ENCODE data around the gene RAB40C.

Gene RAB40C

DNA sequence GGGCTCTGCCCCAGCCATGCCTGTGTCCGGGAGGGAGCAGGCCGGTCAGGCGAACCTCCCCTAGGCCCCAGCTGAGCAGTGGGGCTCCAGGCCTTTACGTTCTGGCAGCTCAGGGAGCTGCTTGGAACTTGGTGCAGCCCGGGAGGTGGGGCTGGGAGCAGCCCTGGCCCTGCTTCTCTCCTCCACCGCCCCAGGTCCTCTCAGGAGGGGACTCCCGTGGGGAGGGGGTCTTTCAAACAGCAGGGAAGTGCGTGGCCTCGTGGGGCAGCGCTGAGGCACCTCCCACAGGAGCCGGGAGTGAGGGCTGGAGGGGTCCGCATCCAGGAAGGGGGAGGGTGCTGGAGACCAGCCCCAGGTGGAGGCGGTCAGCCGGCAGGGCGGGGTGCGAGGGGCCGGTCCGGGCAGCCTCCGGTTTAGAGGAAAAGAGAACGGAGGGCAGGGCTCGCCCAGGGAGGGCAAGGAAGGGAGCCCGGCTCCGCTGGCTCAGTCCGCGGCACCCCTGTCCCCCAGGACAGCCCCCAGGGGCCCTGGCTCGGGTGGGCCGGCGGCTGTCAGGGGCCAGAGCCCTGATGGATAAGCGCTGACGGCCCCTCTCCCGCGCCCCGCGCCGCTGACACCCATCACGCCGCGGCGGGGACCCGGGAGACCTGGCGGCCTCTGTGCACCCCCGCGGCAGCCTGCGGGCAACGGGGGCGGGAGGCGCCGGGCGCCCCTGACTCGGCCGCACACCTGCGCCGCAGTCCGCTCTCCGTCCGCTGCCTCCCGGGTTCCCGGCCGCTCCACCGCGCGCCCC is 30.3 kb upstream of the RAB40C start:
- no peak for DNase-seq

DNA sequence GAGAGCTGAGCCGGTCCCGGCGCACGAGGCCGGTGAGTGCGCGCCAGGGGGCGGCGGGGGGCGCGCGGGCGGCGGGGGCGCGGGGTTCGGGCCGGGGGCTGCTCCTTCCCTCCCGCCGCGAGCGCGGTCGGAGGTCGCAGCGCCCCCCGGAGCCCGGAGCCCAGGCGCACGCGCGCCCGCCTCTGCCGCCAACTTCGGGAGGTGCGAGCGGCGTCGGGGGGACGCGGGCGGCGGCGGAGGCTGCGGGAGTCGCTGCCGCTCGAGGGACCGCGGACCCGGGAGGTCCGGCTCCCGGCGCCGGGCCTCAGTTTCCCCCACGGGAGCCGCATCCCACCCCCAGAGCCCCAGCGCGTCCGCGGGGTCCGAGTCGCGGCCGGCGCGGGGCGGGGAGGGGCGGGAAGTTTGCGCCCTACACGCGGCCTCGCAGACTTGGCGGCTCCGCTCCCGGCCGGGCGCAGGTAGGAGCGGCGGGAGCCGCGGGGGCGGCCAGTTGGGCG is 29.6 kb upstream of the RAB40C start, which contains the start of gene PRR35:
PRR35 (plus strand) TSS at position 191 of the 497 bp plus-strand sequence. CDS start 2,901 bp downstream, outside the sequence.
- DNase-seq, result no peak

DNA sequence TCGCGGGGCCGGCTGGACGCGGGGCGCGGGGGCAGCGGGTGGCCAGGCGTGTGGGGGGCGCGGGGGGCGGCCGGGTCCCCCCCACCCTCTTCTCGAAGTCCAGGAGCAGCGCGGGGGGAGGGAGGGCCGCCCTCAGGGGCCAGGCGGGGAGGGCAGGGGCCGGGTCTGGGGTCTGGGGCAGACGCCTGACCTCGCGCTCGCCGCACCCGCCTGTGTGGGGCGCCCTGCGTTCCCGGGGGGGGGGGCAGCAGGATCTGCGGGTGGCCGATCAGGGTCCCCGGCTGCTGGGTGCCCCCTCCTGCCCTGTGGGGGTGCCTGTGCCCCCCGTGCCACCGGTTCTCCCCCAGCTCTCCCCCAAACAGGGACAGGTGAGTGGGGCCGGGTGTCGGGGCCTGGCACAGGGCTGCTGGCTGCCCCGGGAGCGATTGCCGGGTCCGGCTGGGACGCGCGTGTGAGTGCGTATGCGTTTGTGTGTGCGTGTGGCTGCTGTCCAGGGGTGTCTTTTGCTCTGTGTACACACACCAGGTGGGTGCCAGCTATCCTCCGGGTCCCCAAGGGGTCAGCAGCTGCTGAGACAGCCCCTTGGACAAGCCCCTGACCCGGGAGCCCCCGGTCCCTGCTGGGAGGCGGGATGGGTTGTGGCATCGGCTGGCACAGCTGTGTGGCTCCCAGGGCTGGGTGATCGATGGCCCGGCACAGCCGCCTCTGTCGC is 29.0 kb upstream of the RAB40C start:
- DNase-seq, result no peak

DNA sequence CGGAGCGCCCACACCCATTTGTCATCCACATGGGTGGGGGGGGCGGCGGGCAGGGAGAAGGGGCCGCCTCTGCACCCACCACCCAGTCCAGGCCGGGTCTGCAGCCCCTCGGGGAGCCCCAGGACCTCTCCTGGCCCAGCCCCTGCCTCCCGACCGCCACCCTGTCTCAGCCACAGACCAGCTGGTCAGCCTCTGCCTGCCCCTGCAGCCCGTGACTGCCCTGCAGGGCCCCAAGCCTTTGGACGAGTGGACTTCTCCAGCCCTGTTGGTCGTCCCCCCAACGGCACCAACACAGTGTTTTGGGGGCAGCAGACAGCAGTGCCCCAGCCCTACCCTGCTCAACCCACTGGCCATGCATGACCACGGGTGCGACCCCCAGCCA is 28.5 kb upstream of the RAB40C start:
- DNase-seq, result no peak

DNA sequence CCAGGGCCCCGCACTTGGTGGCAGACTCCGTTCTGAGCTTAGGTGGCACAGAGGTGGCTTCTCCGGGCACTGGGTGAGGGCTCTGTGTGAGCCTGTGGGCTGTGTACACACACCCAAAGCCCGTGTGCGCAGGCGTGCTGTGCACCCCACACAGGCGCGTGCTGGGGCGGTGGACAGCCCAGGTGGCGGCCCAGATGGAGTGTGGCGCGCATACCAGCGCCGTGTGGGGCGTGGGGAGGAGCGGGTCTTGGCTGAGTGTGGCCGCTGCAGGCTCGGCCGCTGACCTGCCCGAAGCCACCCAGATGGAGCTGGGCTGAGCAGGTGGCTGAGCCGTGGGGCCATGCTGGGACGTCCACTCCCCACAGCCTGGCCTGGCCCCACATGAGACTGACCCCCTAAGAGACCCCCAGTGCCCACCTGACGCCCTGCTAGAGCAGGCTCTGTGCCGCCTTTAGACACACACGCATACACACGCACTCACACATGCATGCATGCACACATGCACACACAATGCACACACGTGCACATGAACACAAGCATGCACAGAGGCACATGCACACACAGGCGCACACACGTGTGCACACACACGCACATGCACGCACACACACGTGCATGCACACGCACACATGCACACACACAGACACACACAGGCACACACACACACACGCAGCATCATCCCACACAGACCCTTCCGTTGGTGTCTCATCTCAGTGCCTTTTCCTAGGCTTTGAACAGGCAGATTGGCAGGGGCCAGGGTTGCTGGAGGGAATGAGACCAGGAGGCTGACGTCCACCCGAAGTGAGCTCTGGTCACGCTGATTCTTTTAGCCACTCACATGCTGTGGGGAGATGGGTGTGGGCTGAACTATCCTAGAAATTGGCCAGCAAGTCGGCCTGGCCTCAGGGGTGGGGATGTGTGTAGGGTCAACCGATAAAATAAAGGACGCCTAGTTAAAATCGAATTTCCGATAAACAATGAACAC is 27.6 kb upstream of the RAB40C start:
- DNase-seq, result no peak

DNA sequence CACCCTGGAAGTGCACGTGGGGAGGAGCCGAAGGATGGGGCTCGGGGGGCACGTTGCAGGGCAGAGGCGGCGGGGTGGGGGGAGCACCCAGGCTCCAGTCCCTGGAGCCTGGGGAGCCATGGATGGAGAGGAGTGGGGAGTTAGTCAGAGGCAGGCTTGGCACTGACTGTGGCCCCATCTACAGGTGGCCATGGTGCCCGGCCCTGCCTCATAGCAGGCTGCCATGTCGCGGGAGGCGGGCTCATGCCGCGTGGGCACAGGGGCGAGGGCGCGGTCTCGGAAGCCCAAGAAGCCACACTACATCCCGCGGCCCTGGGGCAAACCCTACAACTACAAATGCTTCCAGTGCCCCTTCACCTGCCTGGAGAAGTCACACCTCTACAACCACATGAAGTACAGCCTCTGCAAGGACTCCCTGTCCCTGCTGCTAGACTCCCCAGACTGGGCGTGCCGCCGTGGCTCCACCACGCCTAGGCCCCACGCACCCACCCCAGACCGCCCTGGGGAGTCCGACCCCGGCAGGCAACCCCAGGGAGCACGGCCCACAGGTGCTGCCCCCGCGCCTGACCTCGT is 26.7 kb upstream of the RAB40C start:
- DNase-seq, result no peak

DNA sequence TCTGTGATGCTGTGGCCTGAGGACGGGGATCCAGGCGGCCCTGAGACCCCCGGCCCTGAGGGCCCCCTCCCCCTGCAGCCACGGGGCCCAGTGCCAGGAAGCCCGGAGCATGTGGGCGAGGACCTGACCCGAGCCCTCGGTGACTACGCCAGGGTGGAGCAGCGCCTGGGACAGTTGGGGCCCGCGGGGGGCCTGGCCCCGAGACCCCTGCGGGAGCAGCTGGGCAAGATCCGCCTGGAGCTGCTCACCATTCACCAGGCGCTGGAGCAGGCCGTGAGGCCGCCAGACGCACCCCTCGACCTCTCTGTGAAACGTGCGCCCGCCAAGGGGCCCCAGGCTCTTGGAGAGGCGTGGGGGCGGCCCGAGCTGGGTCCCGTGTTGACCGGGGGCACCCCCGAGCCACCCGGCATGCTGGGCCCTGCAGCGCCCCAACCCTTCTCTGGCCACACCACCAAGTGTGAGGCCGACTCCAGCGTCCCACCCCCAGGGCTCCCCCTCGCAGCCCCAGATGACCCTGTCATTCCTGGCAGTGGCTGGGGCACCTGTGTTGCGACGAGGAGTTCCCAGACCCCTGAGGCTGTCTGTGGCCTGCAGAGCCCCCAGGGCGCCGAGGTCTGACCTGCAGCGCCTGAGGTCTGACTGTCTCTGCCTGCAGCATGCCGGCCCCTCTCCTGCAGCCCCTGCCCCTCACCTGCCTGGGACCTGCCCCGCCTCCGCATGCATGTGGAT is 25.0 kb upstream of the RAB40C start:
- no peak for DNase-seq

DNA sequence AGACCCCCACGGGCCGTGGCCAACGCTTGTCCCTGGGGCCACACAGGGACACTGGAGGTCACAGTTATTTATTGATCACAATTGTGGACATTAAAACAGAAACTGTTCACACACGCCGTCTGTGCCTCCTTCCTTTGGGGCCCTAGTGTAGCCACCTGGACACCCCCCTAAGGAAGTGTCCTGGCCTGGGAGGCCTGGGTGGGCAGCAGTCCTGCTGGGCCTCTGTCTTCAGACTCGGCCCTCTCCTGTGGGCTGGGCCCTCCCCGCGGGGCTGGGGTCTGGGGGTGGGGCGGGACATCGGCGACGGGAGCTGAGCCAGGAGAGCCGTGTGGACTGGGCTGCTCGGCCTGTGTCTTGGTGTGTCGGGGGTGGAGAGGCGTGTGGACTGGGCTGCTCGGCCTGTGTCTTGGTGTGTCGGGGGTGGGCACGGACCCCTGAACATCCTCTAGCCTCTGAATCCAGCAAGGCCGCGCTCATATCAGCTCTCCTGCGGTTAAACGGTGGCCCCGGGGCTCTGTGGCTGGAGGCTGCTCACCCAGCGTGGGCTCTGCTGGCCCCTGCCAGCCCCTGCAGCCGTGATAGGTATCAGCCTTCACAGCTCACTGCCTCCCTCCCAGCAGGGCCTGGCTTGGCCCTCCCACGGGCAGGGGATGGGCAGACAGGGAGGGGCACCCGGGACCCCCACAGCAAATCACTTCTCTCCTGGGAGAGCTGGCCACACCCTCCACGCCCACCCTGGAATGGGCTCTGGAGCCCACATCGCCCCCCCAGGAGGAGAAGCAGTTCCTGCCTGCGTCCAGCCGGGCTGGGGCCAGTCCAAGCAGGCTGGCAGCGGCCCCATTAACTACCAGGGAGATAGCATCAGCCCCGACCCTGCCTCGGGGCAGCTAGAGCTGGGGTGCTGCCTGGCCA is 24.2 kb upstream of the RAB40C start:
- no peak for DNase-seq

DNA sequence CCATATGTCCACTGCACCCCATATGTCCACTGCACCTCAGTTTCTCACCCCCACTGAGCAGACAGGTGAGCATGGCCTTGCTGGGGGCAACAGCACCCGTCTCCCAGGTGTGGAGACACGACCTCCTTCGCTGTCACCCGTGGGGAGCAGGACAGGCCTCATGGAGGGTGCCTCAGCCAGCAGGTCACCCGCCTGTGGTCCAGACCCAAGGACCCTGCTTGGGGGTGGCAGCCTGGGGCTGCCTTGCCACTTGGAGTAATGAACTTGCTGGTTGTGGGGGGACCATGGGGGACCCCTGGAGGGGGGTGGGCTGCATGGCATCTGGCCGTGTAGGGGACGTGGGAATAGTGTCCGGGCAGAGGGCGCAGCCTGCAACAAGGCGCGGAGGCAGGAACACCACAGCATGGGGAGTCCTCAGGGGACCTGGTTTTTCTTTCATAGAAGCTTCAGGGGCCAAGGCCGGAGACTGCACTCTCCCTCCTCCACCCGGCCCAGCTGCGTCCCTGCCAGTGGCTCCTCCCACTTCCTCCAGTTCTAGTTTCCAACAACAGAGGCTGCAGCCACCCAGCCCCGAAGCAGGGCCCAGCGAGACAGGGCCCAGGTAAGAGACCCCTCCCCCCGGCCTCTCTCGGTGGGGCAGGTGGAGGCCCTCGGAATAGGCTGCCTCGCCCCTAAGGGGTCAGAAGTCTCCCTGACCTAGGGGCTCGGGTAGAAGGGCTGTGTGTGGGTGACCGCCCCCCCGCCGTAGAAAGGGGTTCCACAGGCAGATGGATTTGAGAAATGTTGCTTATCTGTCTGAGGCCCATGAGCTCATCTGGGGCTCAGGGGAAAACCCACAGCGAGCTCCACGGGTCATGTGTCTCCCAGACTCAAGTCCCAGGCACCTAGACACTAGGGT is 23.1 kb upstream of the RAB40C start, which contains the start of gene NHLRC4:
NHLRC4 (plus strand) TSS at position 531 of the 898 bp plus-strand sequence. CDS start 1,043 bp downstream, outside the sequence.
- DNase-seq, result no peak

DNA sequence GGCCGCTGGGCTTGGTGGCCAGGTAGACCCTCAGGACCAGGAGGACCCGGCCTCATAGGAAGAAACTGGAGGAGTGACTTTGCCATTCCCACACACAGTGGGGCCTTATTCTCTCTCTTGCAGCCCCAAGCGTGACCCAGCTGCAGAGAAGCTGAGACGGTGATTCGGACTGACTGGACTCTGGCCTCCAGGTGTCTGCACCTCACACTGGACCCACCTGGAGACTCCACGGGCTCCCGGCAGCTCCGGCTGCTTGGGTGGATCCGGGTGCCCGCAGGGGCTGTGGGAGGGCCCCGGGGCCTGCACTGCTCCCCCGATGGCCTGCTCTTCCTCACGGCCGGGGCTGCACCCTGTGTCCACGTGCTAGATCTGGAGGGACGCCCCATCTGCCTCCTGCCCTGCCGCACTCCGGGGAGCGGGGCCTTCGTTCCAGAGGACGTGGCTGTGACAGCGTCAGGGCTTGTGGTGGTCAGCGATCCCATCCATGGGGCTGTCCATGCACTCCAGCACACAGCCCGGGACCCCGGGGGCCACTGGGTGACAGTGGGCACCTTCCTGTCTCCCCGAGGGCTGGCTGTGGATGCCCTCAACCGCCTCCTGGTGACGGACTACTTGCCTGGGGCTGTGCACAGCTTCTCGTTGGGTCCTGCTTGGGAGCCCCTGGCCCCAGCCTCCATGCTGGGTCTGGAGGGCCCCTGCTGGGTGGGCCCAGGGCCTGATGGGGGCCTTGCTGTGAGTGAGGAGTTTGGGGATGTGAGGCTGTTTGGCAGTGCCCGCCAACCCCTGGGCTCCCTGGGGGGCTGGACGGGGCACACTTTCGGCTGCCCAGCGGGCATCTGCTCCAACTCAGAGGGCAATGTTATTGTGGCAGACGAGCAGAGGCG is 22.3 kb upstream of the RAB40C start:
- DNase-seq, result no peak

DNA sequence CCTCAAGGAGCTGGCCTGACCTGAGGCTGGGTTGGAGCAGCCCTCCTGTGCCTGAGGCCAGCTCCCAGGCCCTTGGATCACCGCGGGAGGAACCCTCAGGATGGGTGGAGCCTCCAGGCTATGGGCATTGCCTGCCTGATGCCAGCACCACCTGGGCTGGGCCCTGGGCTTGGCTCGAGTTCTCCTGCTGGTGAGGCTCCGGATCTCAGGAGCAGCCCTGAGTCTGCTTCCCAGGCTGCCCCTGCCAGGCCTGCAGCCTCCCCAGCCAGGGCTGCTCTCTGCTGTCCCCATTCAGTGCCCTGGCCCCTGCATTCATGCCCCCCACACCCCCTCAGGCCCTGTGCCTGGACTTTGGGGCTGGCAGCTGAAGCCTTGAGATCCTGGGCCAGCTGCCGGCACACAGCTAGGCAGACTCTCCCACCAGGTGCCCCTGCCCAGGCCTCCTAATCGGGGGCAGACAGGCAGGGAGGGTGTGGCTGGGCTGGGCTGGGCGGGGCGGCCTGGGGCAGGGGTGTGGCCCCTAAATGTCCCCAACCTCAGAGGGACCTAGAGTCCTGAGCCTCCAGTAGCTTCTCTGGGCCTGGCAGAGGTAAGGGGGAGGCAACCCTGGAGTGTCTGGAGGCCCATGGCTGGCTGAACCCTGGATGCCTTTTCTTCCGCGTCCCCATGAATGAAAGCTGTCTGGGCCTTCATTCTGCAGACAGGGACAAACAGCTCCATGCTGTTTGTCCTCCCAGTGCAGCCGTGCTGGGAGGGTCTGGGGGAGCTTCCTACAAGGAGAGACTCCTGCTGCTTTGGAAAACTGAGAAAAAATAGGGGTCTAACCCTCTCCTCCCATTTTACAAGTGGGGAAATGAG is 21.2 kb upstream of the RAB40C start:
- no peak for DNase-seq

DNA sequence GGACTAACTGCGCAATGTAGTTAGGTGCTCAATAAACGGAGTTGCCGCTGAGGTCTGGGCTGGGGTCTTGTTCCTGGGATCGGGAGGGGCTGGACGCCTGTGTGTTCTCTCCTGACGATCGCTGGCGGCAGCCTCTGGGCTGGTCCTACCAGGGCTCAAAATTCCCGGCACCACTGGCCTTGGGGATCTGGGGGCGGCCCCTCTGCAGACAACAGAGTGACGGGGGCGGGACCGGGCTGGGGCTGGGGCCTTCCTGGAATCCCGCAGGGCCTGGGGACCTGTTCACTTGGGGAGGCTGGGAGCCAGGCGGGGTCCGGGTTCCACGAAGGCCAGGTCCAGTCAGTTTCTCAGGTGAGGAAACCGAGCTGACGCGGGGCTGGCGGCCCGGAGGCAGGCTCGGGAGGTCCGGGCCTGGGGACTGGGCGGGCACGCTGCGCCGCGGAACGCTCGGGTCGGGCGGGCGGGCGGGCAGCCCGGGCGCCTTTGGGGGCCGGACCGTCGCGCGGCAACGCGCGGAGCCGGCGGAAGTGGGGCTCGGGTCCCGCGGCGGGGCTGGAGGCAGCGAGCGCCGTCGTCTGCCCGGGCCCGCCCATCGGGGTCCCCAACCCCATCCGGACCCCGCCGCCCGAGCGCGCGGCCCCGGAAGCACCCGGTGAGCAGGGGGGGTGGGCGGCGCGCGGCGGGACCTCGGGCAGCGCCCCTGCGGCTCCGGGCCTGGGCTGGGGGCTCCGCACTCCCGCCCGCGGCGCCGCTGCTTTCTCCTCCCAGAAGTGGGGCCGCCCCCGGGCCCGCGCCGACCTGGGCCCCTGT is 20.2 kb upstream of the RAB40C start, which contains the start of gene PIGQ:
PIGQ (plus strand) TSS at position 524 of the 810 bp plus-strand sequence. CDS start 4,107 bp downstream, outside the sequence.
- no peak for DNase-seq

DNA sequence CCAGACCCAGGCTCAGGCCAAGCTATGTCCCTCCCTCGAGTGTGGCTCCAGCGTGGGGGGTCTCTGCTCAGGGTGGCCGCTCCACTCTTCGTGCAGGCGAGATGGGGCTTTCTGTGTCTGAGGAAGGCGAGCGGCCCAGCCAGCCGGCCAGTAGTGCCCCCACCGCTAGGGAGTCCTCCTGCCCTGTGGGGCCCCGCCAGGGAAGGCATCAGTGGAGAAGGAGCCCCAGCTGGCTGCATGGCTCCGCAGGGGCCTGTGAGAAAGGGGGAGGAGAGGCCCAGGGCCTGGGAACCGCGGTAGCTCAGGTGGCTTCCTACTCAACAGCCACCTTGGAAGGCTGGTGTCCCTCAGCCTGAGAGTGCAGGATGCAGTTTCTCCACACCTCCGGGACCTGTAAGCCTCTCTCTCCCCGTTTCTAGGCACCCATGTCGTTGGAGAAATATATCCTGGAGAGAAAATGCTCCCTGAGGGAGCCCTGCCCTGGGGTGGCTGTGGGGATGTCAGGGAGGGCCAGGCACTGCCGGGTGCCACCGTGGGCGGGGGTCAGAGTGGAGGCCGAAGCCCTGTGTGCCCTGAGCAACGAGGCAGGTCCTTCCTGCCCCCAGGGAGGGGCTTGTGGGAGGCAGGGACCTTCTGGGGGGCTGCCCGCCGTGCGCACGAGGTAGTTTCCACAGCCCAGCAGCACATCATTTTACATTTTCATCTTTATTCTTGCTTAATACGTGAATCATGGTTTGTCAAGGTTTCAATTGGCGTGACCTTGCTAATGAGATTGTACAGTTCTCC is 16.8 kb upstream of the RAB40C start:
- no peak for DNase-seq

DNA sequence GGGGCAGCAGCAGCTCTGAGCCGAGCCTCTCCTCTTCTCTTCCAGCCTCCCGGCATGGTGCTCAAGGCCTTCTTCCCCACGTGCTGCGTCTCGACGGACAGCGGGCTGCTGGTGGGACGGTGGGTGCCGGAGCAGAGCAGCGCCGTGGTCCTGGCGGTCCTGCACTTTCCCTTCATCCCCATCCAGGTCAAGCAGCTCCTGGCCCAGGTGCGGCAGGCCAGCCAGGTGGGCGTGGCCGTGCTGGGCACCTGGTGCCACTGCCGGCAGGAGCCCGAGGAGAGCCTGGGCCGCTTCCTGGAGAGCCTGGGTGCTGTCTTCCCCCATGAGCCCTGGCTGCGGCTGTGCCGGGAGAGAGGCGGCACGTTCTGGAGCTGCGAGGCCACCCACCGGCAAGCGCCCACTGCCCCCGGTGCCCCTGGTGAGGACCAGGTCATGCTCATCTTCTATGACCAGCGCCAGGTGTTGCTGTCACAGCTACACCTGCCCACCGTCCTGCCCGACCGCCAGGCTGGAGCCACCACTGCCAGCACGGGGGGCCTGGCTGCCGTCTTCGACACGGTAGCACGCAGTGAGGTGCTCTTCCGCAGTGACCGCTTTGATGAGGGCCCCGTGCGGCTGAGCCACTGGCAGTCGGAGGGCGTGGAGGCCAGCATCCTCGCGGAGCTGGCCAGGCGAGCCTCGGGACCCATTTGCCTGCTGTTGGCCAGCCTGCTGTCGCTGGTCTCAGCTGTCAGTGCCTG is 15.7 kb upstream of the RAB40C start:
- no peak for DNase-seq

Data from NCI-H2081 treated with DMSO at 0.1 percent for 48 hours (cell line).